ENCODE data around the gene RPL18.

RPL18 gene

DNA sequence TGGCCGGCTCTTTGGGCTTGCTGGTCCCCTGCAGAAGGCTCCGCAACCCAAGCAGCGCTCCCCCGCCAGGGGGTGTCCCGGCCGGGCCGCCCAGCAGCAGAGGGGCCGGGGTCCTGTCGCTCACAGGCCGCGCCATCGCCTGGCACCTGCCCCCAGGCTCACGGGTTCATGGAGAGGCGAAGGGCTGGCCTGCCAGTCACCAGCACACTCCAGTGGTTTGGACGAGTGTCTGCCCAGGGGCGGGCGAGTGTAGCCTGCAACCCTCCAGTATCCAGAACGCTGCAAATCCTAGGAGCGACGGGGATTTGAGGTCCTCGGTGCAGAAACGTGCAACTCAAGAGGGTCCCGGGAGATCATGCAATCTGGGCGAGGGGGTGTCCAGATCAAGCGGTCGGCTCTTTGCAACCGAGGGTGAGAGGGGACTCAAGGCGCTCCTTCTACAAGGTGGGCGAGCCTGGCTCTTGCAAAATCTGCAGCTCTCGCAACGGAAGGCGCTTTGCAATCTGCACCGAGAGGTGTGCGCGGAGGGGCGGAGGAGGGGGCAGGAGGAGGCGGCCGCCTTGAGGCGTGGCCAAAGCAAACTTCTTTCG is 18.0 kb upstream of the RPL18 start, which contains the start of gene DBP (continued):
- TF ChIP-seq ZNF155 (tag by site-specific recombination; IDR thresholded peaks at IDR 0.05) (no peak), ZBTB20 (tag by site-specific recombination; IDR thresholded peaks at IDR 0.05) (no peak), ZSCAN16 (tag by site-specific recombination; IDR thresholded peaks at IDR 0.05) (peak; percentile 26; the same call in 1 of the 2 replicates), ZNF777 (tag by site-specific recombination; IDR thresholded peaks at IDR 0.05; ENCODE audit: borderline replicate concordance) (no peak), ZNF121 (tag by site-specific recombination; IDR thresholded peaks at IDR 0.05) (no peak), ZSCAN30 (tag by site-specific recombination; IDR thresholded peaks at IDR 0.05) (0 out of 2 replicates have a peak, but pooled peaks have one; percentile 7), ZNF362 (tag by site-specific recombination; IDR thresholded peaks at IDR 0.05) (peak; percentile 98), KLF9 (tag by site-specific recombination; IDR thresholded peaks at IDR 0.05; ENCODE audit: low read depth) (peak; percentile 56; the same call in 1 of the 2 replicates), PRDM10 (tag by site-specific recombination; IDR thresholded peaks at IDR 0.05) (peak; percentile 30), ZNF488 (tag by site-specific recombination; IDR thresholded peaks at IDR 0.05) (no peak), HOXC10 (CRISPR knock-in tag; IDR thresholded peaks at IDR 0.05) (no peak), ZNF23 (tag by site-specific recombination; IDR thresholded peaks at IDR 0.05; ENCODE audit: borderline replicate concordance) (no peak), ZNF530 (tag by site-specific recombination; IDR thresholded peaks at IDR 0.05; ENCODE audit: low read depth) (no peak), MYNN (tag by site-specific recombination; IDR thresholded peaks at IDR 0.05; ENCODE audit: borderline replicate concordance) (no peak), ZFHX2 (tag by site-specific recombination; conservative IDR thresholded peaks at IDR 0.05) (peak; percentile 75), ZBTB7A (tag by site-specific recombination; IDR thresholded peaks at IDR 0.05; ENCODE audit: low read depth) (peak; percentile 71; the same call in 1 of the 2 replicates), ZNF132 (tag by site-specific recombination; IDR thresholded peaks at IDR 0.05; ENCODE audit: borderline replicate concordance) (no peak)
- TF ChIP-seq, protein P1, sequence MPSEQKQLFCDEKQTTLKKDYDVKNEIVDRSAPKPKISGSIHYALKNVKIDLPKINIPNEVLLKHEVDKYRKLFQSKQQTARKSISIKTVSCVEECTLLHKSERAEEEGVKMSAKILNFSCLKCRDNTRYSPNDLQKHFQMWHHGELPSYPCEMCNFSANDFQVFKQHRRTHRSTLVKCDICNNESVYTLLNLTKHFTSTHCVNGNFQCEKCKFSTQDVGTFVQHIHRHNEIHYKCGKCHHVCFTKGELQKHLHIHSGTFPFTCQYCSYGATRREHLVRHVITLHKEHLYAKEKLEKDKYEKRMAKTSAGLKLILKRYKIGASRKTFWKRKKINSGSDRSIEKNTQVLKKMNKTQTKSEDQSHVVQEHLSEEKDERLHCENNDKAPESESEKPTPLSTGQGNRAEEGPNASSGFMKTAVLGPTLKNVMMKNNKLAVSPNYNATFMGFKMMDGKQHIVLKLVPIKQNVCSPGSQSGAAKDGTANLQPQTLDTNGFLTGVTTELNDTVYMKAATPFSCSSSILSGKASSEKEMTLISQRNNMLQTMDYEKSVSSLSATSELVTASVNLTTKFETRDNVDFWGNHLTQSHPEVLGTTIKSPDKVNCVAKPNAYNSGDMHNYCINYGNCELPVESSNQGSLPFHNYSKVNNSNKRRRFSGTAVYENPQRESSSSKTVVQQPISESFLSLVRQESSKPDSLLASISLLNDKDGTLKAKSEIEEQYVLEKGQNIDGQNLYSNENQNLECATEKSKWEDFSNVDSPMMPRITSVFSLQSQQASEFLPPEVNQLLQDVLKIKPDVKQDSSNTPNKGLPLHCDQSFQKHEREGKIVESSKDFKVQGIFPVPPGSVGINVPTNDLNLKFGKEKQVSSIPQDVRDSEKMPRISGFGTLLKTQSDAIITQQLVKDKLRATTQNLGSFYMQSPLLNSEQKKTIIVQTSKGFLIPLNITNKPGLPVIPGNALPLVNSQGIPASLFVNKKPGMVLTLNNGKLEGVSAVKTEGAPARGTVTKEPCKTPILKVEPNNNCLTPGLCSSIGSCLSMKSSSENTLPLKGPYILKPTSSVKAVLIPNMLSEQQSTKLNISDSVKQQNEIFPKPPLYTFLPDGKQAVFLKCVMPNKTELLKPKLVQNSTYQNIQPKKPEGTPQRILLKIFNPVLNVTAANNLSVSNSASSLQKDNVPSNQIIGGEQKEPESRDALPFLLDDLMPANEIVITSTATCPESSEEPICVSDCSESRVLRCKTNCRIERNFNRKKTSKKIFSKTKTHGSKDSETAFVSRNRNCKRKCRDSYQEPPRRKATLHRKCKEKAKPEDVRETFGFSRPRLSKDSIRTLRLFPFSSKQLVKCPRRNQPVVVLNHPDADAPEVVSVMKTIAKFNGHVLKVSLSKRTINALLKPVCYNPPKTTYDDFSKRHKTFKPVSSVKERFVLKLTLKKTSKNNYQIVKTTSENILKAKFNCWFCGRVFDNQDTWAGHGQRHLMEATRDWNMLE (tag by site-specific recombination; conservative IDR thresholded peaks at IDR 0.05; ENCODE audit: low read depth): no peak
- TF ChIP-seq, protein P2, sequence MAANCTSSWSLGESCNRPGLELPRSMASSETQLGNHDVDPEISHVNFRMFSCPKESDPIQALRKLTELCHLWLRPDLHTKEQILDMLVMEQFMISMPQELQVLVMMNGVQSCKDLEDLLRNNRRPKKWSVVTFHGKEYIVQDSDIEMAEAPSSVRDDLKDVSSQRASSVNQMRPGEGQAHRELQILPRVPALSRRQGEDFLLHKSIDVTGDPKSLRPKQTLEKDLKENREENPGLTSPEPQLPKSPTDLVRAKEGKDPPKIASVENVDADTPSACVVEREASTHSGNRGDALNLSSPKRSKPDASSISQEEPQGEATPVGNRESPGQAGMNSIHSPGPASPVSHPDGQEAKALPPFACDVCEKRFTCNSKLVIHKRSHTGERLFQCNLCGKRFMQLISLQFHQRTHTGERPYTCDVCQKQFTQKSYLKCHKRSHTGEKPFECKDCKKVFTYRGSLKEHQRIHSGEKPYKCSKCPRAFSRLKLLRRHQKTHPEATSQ (tag by site-specific recombination; IDR thresholded peaks at IDR 0.05): no peak
- TF ChIP-seq, protein P3, sequence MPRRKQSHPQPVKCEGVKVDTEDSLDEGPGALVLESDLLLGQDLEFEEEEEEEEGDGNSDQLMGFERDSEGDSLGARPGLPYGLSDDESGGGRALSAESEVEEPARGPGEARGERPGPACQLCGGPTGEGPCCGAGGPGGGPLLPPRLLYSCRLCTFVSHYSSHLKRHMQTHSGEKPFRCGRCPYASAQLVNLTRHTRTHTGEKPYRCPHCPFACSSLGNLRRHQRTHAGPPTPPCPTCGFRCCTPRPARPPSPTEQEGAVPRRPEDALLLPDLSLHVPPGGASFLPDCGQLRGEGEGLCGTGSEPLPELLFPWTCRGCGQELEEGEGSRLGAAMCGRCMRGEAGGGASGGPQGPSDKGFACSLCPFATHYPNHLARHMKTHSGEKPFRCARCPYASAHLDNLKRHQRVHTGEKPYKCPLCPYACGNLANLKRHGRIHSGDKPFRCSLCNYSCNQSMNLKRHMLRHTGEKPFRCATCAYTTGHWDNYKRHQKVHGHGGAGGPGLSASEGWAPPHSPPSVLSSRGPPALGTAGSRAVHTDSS (tag by site-specific recombination; IDR thresholded peaks at IDR 0.05): no peak
- TF ChIP-seq, protein P4, sequence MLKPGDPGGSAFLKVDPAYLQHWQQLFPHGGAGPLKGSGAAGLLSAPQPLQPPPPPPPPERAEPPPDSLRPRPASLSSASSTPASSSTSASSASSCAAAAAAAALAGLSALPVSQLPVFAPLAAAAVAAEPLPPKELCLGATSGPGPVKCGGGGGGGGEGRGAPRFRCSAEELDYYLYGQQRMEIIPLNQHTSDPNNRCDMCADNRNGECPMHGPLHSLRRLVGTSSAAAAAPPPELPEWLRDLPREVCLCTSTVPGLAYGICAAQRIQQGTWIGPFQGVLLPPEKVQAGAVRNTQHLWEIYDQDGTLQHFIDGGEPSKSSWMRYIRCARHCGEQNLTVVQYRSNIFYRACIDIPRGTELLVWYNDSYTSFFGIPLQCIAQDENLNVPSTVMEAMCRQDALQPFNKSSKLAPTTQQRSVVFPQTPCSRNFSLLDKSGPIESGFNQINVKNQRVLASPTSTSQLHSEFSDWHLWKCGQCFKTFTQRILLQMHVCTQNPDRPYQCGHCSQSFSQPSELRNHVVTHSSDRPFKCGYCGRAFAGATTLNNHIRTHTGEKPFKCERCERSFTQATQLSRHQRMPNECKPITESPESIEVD (tag by site-specific recombination; IDR thresholded peaks at IDR 0.05): no peak
- TF ChIP-seq, protein P5, sequence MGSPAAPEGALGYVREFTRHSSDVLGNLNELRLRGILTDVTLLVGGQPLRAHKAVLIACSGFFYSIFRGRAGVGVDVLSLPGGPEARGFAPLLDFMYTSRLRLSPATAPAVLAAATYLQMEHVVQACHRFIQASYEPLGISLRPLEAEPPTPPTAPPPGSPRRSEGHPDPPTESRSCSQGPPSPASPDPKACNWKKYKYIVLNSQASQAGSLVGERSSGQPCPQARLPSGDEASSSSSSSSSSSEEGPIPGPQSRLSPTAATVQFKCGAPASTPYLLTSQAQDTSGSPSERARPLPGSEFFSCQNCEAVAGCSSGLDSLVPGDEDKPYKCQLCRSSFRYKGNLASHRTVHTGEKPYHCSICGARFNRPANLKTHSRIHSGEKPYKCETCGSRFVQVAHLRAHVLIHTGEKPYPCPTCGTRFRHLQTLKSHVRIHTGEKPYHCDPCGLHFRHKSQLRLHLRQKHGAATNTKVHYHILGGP (tag by site-specific recombination; IDR thresholded peaks at IDR 0.05): 0 out of 2 replicates have a peak, but pooled peaks have one; percentile 29

Measured in HEK293 (cell line).